Breast epithelium (tissue), 4 donors: ENCODE data around the gene UMOD. TPM values are rescaled to one million over a fixed set of nuclear protein-coding genes. Genes with fewer than 3 reads are reported as not detected.

ENCODE experiments used
- DNase-seq, 2 donors: peaks; one replicate each; pipeline ENCODE4 v3.0.0-alpha.2; 2019; ENCODE audit warnings: low spot score in 2 of 2
- H3K27ac ChIP-seq, 2 donors: fragments of 200-600 bp; sonication (generic) in 1 of 2; one replicate each; pipeline ENCODE4 v1.5.1; 2016 to 2019; ENCODE audit warnings: mild to moderate bottlenecking in 1 of 2
- H3K27me3 ChIP-seq, 2 donors: fragments of 200-600 bp; sonication (generic) in 1 of 2; one replicate each; pipeline versions ENCODE4 v1.5.1 to v1.6.0; 2017 to 2019; ENCODE audit warnings: control low read depth in 1 of 2, mild to moderate bottlenecking in 1 of 2
- H3K36me3 ChIP-seq: fragments of 200-600 bp; one replicate; pipeline ENCODE4 v1.5.1; 2019
- H3K4me1 ChIP-seq, 2 donors: fragments of 200-600 bp; sonication (generic); one replicate each; pipeline ENCODE4 v1.5.1; 2016 to 2019; ENCODE audit warnings: control low read depth in 1 of 2
- H3K4me3 ChIP-seq, 3 donors: fragments of 200-600 bp; sonication (generic); 1 replicate in 2 of 3; 2 replicates in 1 of 3; pipeline ENCODE4 v1.5.1; 2016 to 2019; ENCODE audit warnings: mild to moderate bottlenecking in 3 of 3, moderate library complexity in 2 of 3
- H3K9me3 ChIP-seq, 2 donors: fragments of 200-600 bp; sonication (generic) in 1 of 2; one replicate each; pipeline ENCODE4 v1.5.1; 2016 to 2019; ENCODE audit warnings: control low read depth in 1 of 2
- CTCF ChIP-seq, 3 donors: fragments of 450-650 bp; IDR thresholded peaks; one replicate each; pipeline ENCODE4 v1.5.1; 2016 to 2017; ENCODE audit warnings: antibody characterized with exemption in 3 of 3, mild to moderate bottlenecking in 3 of 3, moderate library complexity in 3 of 3
- POLR2A ChIP-seq: fragments of 450-650 bp; IDR thresholded peaks from one replicate; pipeline ENCODE4 v1.6.1; 2016; ENCODE audit warnings: antibody characterized with exemption, mild to moderate bottlenecking, moderate library complexity
- POLR2AphosphoS5 ChIP-seq, 3 donors: sonication (generic); formaldehyde crosslinking; IDR thresholded peaks; one replicate each; pipeline ENCODE4 v1.6.1; 2017; ENCODE audit warnings: antibody characterized with exemption in 3 of 3
- intact Hi-C: fragments of 100-400 bp; cut with DNase I; formaldehyde crosslinking; loops from one replicate; pipeline ENCODE4 v1.15.1; 2023; ENCODE audit warnings: low total_unique reads
- total RNA-seq, 3 donors: library from RNA; depleted of rRNA; stranded (reverse); fragments of >200 nt; gene quantifications; one replicate each; pipeline ENCODE4 v1.1.0, GENCODE V29; 2016

UMOD gene
- total RNA-seq, 3 donors from 2014 or later: not detected

DNA sequence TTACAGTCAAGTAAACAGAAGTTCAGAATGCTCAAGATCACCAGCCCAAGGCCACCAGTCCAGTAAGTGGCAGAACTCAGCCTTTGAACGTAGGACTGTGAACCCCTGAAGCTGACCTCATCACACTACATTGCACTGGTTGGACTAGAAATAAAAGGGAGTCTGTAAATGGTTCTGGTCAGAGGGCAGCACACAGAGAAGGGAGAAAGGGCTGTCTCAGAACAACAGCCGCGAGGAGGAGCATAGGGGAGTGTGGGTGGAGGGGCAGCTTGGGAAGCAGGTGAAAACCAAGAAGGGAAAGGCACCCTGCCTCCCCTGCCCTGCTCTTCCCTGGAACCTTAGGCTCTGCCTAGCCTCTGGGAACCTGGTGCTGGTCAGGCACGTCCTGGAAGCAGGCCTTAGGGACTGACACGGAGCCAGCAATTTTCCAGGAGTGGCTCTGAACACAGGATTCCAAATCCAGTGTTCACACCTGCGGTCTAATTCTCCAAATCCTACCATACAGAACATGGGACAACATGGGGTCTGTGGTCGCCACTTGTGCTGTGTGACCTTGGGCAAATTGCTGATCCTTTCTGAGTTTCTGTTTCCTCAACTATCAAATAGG lies 45.1 kb upstream of the UMOD start:
- no peak overlapping the region for H3K4me3 ChIP-seq
- intact Hi-C loops: no loop called here
- no peaks in the 10 kb centered on the region for H3K4me1 ChIP-seq
- H3K36me3 ChIP-seq: no peaks in the 10 kb centered on the region
- H3K27ac ChIP-seq: no peak overlapping the region
- H3K27me3 ChIP-seq: no peaks in the 10 kb centered on the region
- no peak for DNase-seq
- no peak for TF ChIP-seq POLR2AphosphoS5 (IDR thresholded peaks at IDR 0.05)
- no peak for TF ChIP-seq CTCF (IDR thresholded peaks at IDR 0.05)
- TF ChIP-seq POLR2A: no peak
- H3K9me3 ChIP-seq: no peaks in the 10 kb centered on the region

DNA sequence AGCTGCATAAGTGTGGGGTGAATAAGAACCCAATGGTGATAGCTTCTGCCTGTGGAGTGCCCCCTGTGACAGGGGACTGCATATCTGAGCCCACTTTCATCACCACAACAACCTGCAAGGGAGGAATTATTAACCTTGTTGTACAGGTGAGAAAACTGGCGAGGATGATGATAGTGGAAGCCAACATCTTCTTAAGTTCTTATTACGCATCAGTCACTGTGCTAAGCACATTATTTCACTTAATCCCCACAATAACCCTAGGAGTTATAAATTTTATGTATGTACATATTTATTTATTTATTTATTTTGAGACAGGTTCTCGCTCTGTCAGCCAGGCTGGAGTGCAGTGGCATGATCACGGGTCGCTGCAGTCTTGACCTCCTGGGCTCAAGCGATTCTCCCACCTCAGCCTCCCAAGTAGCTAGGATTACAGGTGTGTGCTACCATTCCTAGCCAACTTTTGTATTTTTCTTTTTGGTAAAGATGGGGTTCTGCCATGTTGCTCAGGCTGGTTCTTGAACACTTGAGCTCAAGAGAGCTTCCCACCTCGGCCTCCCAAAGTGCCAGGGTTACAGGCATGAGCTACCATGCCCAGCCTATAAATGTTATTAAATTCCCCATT lies 44.4 kb upstream of the UMOD start:
- no peak overlapping the region for H3K4me3 ChIP-seq
- no peaks in the 10 kb centered on the region for H3K36me3 ChIP-seq
- no peak for TF ChIP-seq POLR2A
- TF ChIP-seq POLR2AphosphoS5 (IDR thresholded peaks at IDR 0.05): no peak
- H3K27me3 ChIP-seq: no peaks in the 10 kb centered on the region
- intact Hi-C loops: no loop called here
- H3K4me1 ChIP-seq: no peaks in the 10 kb centered on the region
- no peak overlapping the region for H3K27ac ChIP-seq
- H3K9me3 ChIP-seq: no peaks in the 10 kb centered on the region
- DNase-seq: no peak

DNA sequence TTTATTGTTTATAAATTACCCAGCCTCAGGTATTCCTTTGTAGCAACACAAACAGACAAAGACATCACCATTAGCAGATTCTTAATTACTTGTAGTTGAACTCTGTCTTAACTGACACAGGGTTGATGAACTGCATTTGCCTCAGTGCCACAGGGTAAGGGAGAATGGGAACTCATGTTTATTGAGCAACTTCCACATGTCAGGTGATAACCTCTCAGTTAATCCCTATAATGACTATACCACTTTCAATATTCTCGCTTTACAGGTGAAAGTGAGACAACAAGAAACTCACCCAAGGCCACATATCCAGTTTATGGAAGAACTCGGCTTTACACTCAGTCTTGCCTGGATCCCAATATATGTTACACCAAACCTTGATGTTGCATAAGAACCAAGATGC lies 43.4 kb upstream of the UMOD start:
- intact Hi-C loops: no loop called here
- H3K4me1 ChIP-seq: no peaks in the 10 kb centered on the region

DNA sequence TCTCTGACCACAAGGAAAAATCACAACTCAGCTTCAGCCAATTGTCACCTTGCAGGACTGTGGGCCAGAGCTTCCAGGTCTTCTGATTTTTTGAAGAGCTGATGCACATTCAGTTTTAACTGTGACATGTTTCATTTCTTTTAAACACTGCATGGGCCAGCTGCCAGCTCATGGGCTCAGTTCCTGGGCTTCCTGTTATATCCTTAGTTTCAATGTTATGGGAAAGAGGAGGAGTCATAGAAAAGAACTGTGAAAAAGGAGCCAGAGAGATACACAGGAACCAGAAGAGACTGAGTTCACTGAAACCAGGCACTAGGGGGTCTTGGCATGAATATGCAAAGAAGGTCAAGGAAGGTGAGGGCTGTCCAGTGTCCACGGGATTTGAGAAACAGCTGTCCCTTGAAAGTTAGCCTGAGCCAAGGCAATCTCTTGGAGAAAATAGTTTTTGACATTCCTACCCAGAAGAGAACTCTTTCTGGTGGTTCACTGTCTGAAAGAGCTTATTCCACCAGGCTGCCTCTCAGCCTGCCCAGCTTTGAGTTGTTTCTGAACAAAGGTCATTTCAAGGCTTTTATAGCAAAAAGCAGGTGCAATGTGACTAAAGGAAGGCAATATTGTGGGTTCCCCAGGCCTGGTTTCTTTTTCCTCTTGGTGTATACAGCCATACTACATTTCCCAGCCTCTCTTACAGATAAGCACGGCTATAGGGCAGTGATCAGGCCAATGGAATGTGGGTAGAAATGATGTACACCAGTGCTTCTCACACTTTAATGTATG lies 41.5 kb upstream of the UMOD start:
- no peaks in the 10 kb centered on the region for H3K9me3 ChIP-seq
- DNase-seq: no peak
- intact Hi-C loops: no loop called here
- H3K27ac ChIP-seq: no peak overlapping the region
- H3K4me1 ChIP-seq: no peaks in the 10 kb centered on the region
- TF ChIP-seq POLR2AphosphoS5 (IDR thresholded peaks at IDR 0.05) (no peak), CTCF (IDR thresholded peaks at IDR 0.05) (no peak), POLR2A (no peak)
- H3K27me3 ChIP-seq: no peaks in the 10 kb centered on the region
- H3K36me3 ChIP-seq: no peaks in the 10 kb centered on the region
- no peak overlapping the region for H3K4me3 ChIP-seq

More for the DNA sequence above, 43.4 kb upstream of the UMOD start:
- no peak overlapping the region for H3K27ac ChIP-seq
- no peak overlapping the region for H3K4me3 ChIP-seq
- no peak for TF ChIP-seq POLR2AphosphoS5 (IDR thresholded peaks at IDR 0.05)
- no peaks in the 10 kb centered on the region for H3K9me3 ChIP-seq
- no peaks in the 10 kb centered on the region for H3K27me3 ChIP-seq
- H3K36me3 ChIP-seq: no peaks in the 10 kb centered on the region
- DNase-seq: no peak

- TF ChIP-seq CTCF (IDR thresholded peaks at IDR 0.05) (no peak), POLR2AphosphoS5 (IDR thresholded peaks at IDR 0.05) (no peak), POLR2A (no peak)
- Histone ChIP-seq H3K4me1 (no peaks in the 10 kb centered on the region), H3K27ac (no peak overlapping the region), H3K36me3 (no peaks in the 10 kb centered on the region), H3K27me3 (no peaks in the 10 kb centered on the region), H3K4me3 (no peak overlapping the region), H3K9me3 (no peaks in the 10 kb centered on the region)
- intact Hi-C loops: no loop called here
- no peak for DNase-seq
Measured at GRCh38 chr16:20391045-20391444, 38.5 kb upstream of the UMOD start.

GRCh38 chr16:20388854-20389253 lies 36.3 kb upstream of the UMOD start:
- Histone ChIP-seq H3K27me3 (no peaks in the 10 kb centered on the region), H3K4me1 (no peaks in the 10 kb centered on the region), H3K4me3 (no peak overlapping the region), H3K27ac (no peak overlapping the region), H3K9me3 (no peaks in the 10 kb centered on the region), H3K36me3 (no peaks in the 10 kb centered on the region)
- no peak for DNase-seq
- TF ChIP-seq CTCF (IDR thresholded peaks at IDR 0.05) (no peak), POLR2A (no peak), POLR2AphosphoS5 (IDR thresholded peaks at IDR 0.05) (no peak)
- intact Hi-C loops: no loop called here
